GM19397 (cell line): ENCODE results near the gene FUBP3.
A peak's percentile ranks its signal among the peaks of the same experiment; 100 is the strongest.
"Not testable (repeated sequence)": the region's sequence is repeated elsewhere in the genome, so short reads cannot be mapped to it uniquely, and the experiment has no call there.

Experiments
- ATAC-seq: cut with Tn5 transposase; IDR thresholded peaks from one replicate; pipeline ENCODE4 v1.9.1; 2021; ENCODE audit warnings: mild to moderate bottlenecking, moderate library complexity; ENCODE audit not compliant: unreplicated experiment

Gene FUBP3

GRCh38 chr9:130680836-130681768, 101.7 kb downstream of the FUBP3 start:
- peak; percentile 61 for ATAC-seq

GRCh38 chr9:130681769-130682420, 102.5 kb downstream of the FUBP3 start:
- peak; percentile 33 for ATAC-seq

- no peak for ATAC-seq
These were observed 103.2 kb downstream of the FUBP3 start for GRCh38 chr9:130682421-130683121.

- no peak for ATAC-seq
These were observed 105.7 kb downstream of the FUBP3 start for GRCh38 chr9:130685104-130685503.

GRCh38 chr9:130685945-130686344, 106.6 kb downstream of the FUBP3 start:
- not testable (repeated sequence) for ATAC-seq

- ATAC-seq: no peak
These were observed 108.2 kb downstream of the FUBP3 start for GRCh38 chr9:130687615-130688014.
